ENCODE results near the gene SCN8A.
"Not testable (repeated sequence)": the region's sequence is repeated elsewhere in the genome, so short reads cannot be mapped to it uniquely, and the experiment has no call there.

SCN8A gene

GRCh38 chr12:51814311-51815088 lies 223.5 kb downstream of the SCN8A start:
- peak in 2 of 3 donors; percentile 37 to 71 for DNase-seq (ENCODE audit: low read depth in 3 of 3)

GRCh38 chr12:51815571-51815970 lies 224.5 kb downstream of the SCN8A start:
- no peak for DNase-seq (ENCODE audit: low read depth in 3 of 3)

- DNase-seq (ENCODE audit: low read depth in 3 of 3): no peak
Measured at GRCh38 chr12:51817027-51817953, 226.3 kb downstream of the SCN8A start.

GRCh38 chr12:51818086-51818485 lies 227.1 kb downstream of the SCN8A start:
- DNase-seq (ENCODE audit: low read depth in 3 of 3): no peak

- no peak for DNase-seq (ENCODE audit: low read depth in 3 of 3)
Measured at GRCh38 chr12:51818566-51819300, 227.7 kb downstream of the SCN8A start.

- no peak for DNase-seq (ENCODE audit: low read depth in 3 of 3)
Measured at GRCh38 chr12:51819736-51820525, 228.9 kb downstream of the SCN8A start.

GRCh38 chr12:51820526-51821439 lies 229.8 kb downstream of the SCN8A start:
- DNase-seq (ENCODE audit: low read depth in 3 of 3): peak; percentile 62 to 76 (median 67)

- no peak for DNase-seq (ENCODE audit: low read depth in 3 of 3)
Measured at GRCh38 chr12:51821440-51822260, 230.6 kb downstream of the SCN8A start.

- DNase-seq (ENCODE audit: low read depth in 3 of 3): no peak
Measured at GRCh38 chr12:51822261-51822616, 231.2 kb downstream of the SCN8A start.

- no peak for DNase-seq (ENCODE audit: low read depth in 3 of 3)
Measured at GRCh38 chr12:51822956-51823355, 231.9 kb downstream of the SCN8A start.

GRCh38 chr12:51823875-51824565 lies 233.0 kb downstream of the SCN8A start:
- no peak for DNase-seq (ENCODE audit: low read depth in 3 of 3)

- DNase-seq (ENCODE audit: low read depth in 3 of 3): no peak
Measured at GRCh38 chr12:51825216-51825615, 234.2 kb downstream of the SCN8A start.

- DNase-seq (ENCODE audit: low read depth in 3 of 3): no peak
Measured at GRCh38 chr12:51826881-51827280, 235.8 kb downstream of the SCN8A start.

- peak; percentile 53 to 73 (median 58) for DNase-seq (ENCODE audit: low read depth in 3 of 3)
Measured at GRCh38 chr12:51827925-51828818, 237.1 kb downstream of the SCN8A start.

GRCh38 chr12:51829011-51829481 lies 238.0 kb downstream of the SCN8A start:
- DNase-seq (ENCODE audit: low read depth in 3 of 3): no peak

GRCh38 chr12:51829641-51830040 lies 238.6 kb downstream of the SCN8A start:
- DNase-seq (ENCODE audit: low read depth in 3 of 3): no peak

- not testable (repeated sequence) for DNase-seq (ENCODE audit: low read depth in 3 of 3)
Measured at GRCh38 chr12:51831817-51832216, 240.8 kb downstream of the SCN8A start.
